ENCODE results near the gene BMP7. TPM values are rescaled to one million over a fixed set of nuclear protein-coding genes. Genes with fewer than 3 reads are reported as not detected.

Gene BMP7
- total and polyA plus RNA-seq, 9 of the 15 experiments (the other 6 are each of a cell fraction or from before 2014, with no cell fraction given), result 0.18 TPM; not detected in 8

- no peak overlapping the region for H3K4me3 ChIP-seq
- POLR2A ChIA-PET, result interaction anchor here (1.2 kb wide), 1 partner anchor 10 kb away, joined by 5 read pairs; no protein-coding TSS in a partner anchor
- ATAC-seq (no peak), FAIRE-seq (no peak), DNase-seq (ENCODE audit: extremely low read depth in 1 of 4, low spot score in 3 of 4) (no peak)
- CTCF ChIA-PET (ENCODE audit: low intra/inter-chr PET ratio), result no interaction called here
- H4K20me1 ChIP-seq (replicated peaks; ENCODE audit: control insufficient read depth, insufficient read depth, low read length), result no peaks in the 10 kb centered on the region
- H3K4me2 ChIP-seq (ENCODE audit: insufficient read depth, low read length), result no peak overlapping the region
- H3K27ac ChIP-seq (ENCODE audit: extremely low read depth, low read depth, low read length), result no peak overlapping the region
- H3K27me3 ChIP-seq (ENCODE audit: control insufficient read depth in 2 of 2, insufficient read depth in 2 of 2, low read length in 2 of 2), result peaks cover 25 to 60% of the 10 kb centered on the region in 2 experiments
- 1% methylated on average over 12 of the region's 12 CpGs for WGBS (ENCODE audit: insufficient coverage, low coverage, missing lambda C conversion rate)
- H3K79me2 ChIP-seq (ENCODE audit: control insufficient read depth, insufficient read depth, low read length), result no peaks in the 10 kb centered on the region
- no peaks in the 10 kb centered on the region for H3K36me3 ChIP-seq (ENCODE audit: control insufficient read depth, insufficient read depth, low read length)
- intact Hi-C loops (cut with micrococcal nuclease) (no loop called here), in situ Hi-C loops (cut with MboI) (no loop called here)
- H3K9ac ChIP-seq (ENCODE audit: insufficient read depth in 1 of 2, low read depth in 2 of 2, low read length in 2 of 2), result no peak overlapping the region
- H3K4me1 ChIP-seq (replicated peaks in 1 of 2; ENCODE audit: control insufficient read depth in 2 of 2, insufficient read depth in 2 of 2, low read length in 2 of 2), result no peaks in the 10 kb centered on the region
- H3K9me3 ChIP-seq (replicated peaks; ENCODE audit: control insufficient read depth, insufficient read depth, low read depth, low read length), result no peaks in the 10 kb centered on the region
- no peak overlapping the region for H2AFZ ChIP-seq (ENCODE audit: low read depth, low read length)
- H3K9me1 ChIP-seq (ENCODE audit: control insufficient read depth, insufficient read depth, low read length), result no peaks in the 10 kb centered on the region
- no TSS peak for BruUV-seq (replicated peaks)
- TF ChIP-seq ZBTB11 (CRISPR knock-in tag; IDR thresholded peaks at IDR 0.05) (peak in 1 of 3 experiments; percentile 70; a peak in 2 of 6 replicates), ZNF41 (CRISPR knock-in tag; conservative IDR thresholded peaks at IDR 0.05) (no peak)
These were observed 141.5 kb downstream of the BMP7 start for GRCh38 chr20:57124800-57125517.

All from K562 (cell line).